Measurements from ENCODE around the gene CDKN2B-AS1. TPM values are rescaled to one million over a fixed set of nuclear protein-coding genes. Genes with fewer than 3 reads are reported as not detected.

CDKN2B-AS1 gene
- total and polyA plus RNA-seq, 2 donors (not counting 1 experiment from before 2014, with no cell fraction given), result 1.3 to 2.5 TPM

- WGBS (ENCODE audit: insufficient coverage), result no CpG with 5 or more reads among the region's 1 CpG
- H3K27me3 Mint-ChIP-seq, result no peaks in the 10 kb centered on the region
- Histone ChIP-seq H3K9ac (ENCODE audit: low read length) (no peak overlapping the region), H3K27me3 (replicated peaks in 1 of 4; ENCODE audit: control extremely low read depth in 1 of 4, control insufficient read depth in 3 of 4, insufficient read depth in 4 of 4, low read length in 3 of 4) (no peaks in the 10 kb centered on the region), H3K27ac (ENCODE audit: low read length in 2 of 2) (no peak overlapping the region), H3K79me2 (ENCODE audit: control insufficient read depth, insufficient read depth, low read length) (no peaks in the 10 kb centered on the region), H2AFZ (ENCODE audit: insufficient read depth, low read depth, low read length, poor library complexity, severe bottlenecking) (peak overlapping the region; percentile 10), H3K36me3 (replicated peaks in 1 of 2; ENCODE audit: control extremely low read depth in 1 of 2, control insufficient read depth in 1 of 2, extremely low read depth in 1 of 2, insufficient read depth in 2 of 2, low read length in 1 of 2) (no peaks in the 10 kb centered on the region), H3K9me3 (ENCODE audit: control extremely low read depth in 1 of 3, control insufficient read depth in 2 of 3, insufficient read depth in 1 of 3, low read length in 2 of 3) (no peaks in the 10 kb centered on the region), H3K4me3 (ENCODE audit: control extremely low read depth in 1 of 5, extremely low read depth in 1 of 5, insufficient read depth in 1 of 5, low read depth in 2 of 5, low read length in 4 of 5) (no peak overlapping the region), H4K20me1 (ENCODE audit: control insufficient read depth, insufficient read depth, low read length, poor library complexity, severe bottlenecking) (no peaks in the 10 kb centered on the region), H3K4me1 (ENCODE audit: control insufficient read depth in 2 of 2, insufficient read depth in 2 of 2, low read length in 2 of 2) (peaks cover 3 to 6% of the 10 kb centered on the region in 2 donors), H3K4me2 (replicated peaks; ENCODE audit: low read depth, low read length, poor library complexity, severe bottlenecking) (no peak overlapping the region)
- CTCF ChIA-PET, result interaction anchor here (3.0 to 4.0 kb wide), 2 partner anchors 21 to 217 kb away, joined by 8 to 18 read pairs; partner anchors contain the start of gene CDKN2B
- TF ChIP-seq CTCF (IDR thresholded peaks at IDR 0.05) (no peak), EZH2 (IDR thresholded peaks at IDR 0.05; ENCODE audit: borderline replicate concordance, insufficient read depth, low read depth, low read length, poor library complexity, severe bottlenecking) (no peak)
- no peaks in the 10 kb centered on the region for H3K9me3 Mint-ChIP-seq (ENCODE audit: insufficient read depth)
- H3K27ac Mint-ChIP-seq, result no peak overlapping the region
- no peak overlapping the region for H3K4me3 Mint-ChIP-seq
- POLR2A ChIA-PET, result no interaction called here
- ATAC-seq (ENCODE audit: low read depth) (peak; percentile 53), DNase-seq (peak; percentile 52)
- intact Hi-C loops (cut with micrococcal nuclease), result no loop called here
- H3K4me1 Mint-ChIP-seq, result peaks cover 8% of the 10 kb centered on the region
Observed at GRCh38 chr9:22030101-22030598, 35.6 kb downstream of the CDKN2B-AS1 start.

GRCh38 chr9:22031655-22032411 lies 37.2 kb downstream of the CDKN2B-AS1 start:
- WGBS (ENCODE audit: insufficient coverage), result no CpG with 5 or more reads among the region's 4 CpGs

More at GRCh38 chr9:22031655-22032411, 37.2 kb downstream of the CDKN2B-AS1 start:
- no peaks in the 10 kb centered on the region for H3K36me3 ChIP-seq (replicated peaks in 1 of 2; ENCODE audit: control extremely low read depth in 1 of 2, control insufficient read depth in 1 of 2, extremely low read depth in 1 of 2, insufficient read depth in 2 of 2, low read length in 1 of 2)
- no peaks in the 10 kb centered on the region for H3K9me3 ChIP-seq (ENCODE audit: control extremely low read depth in 1 of 3, control insufficient read depth in 2 of 3, insufficient read depth in 1 of 3, low read length in 2 of 3)
- no peaks in the 10 kb centered on the region for H3K9me3 Mint-ChIP-seq (ENCODE audit: insufficient read depth)
- H3K27me3 Mint-ChIP-seq, result no peaks in the 10 kb centered on the region
- POLR2A ChIA-PET, result no interaction called here
- H3K27ac Mint-ChIP-seq, result no peak overlapping the region
- peaks cover 3 to 6% of the 10 kb centered on the region in 2 donors for H3K4me1 ChIP-seq (ENCODE audit: control insufficient read depth in 2 of 2, insufficient read depth in 2 of 2, low read length in 2 of 2)
- TF ChIP-seq EZH2 (IDR thresholded peaks at IDR 0.05; ENCODE audit: borderline replicate concordance, insufficient read depth, low read depth, low read length, poor library complexity, severe bottlenecking), result no peak
- no peak for TF ChIP-seq CTCF (IDR thresholded peaks at IDR 0.05)
- H3K27me3 ChIP-seq (replicated peaks in 1 of 4; ENCODE audit: control extremely low read depth in 1 of 4, control insufficient read depth in 3 of 4, insufficient read depth in 4 of 4, low read length in 3 of 4), result no peaks in the 10 kb centered on the region
- no peaks in the 10 kb centered on the region for H4K20me1 ChIP-seq (ENCODE audit: control insufficient read depth, insufficient read depth, low read length, poor library complexity, severe bottlenecking)
- no peak for ATAC-seq (ENCODE audit: low read depth)
- no peaks in the 10 kb centered on the region for H3K79me2 ChIP-seq (ENCODE audit: control insufficient read depth, insufficient read depth, low read length)
- no peak overlapping the region for H3K27ac ChIP-seq (ENCODE audit: low read length in 2 of 2)
- H3K4me3 Mint-ChIP-seq, result no peak overlapping the region
- no peak overlapping the region for H3K4me2 ChIP-seq (replicated peaks; ENCODE audit: low read depth, low read length, poor library complexity, severe bottlenecking)
- CTCF ChIA-PET, result interaction anchor here (1.0 to 4.0 kb wide), 3 partner anchors 23 to 219 kb away, joined by 4 to 18 read pairs (median 8); partner anchors contain the start of gene CDKN2B
- peaks cover 8% of the 10 kb centered on the region for H3K4me1 Mint-ChIP-seq
- H3K9ac ChIP-seq (ENCODE audit: low read length), result no peak overlapping the region
- no peak overlapping the region for H3K4me3 ChIP-seq (ENCODE audit: control extremely low read depth in 1 of 5, extremely low read depth in 1 of 5, insufficient read depth in 1 of 5, low read depth in 2 of 5, low read length in 4 of 5)
- H2AFZ ChIP-seq (ENCODE audit: insufficient read depth, low read depth, low read length, poor library complexity, severe bottlenecking), result no peak overlapping the region
- intact Hi-C loops (cut with micrococcal nuclease), result no loop called here
- DNase-seq, result no peak
